Neuronal stem cell (in vitro differentiated cells): ENCODE data around the gene TMEM165.

Source experiments
- DNase-seq: peaks from one replicate; pipeline ENCODE4 v3.0.0-alpha.2; 2013; ENCODE audit warnings: low spot score
- H2AFZ ChIP-seq: one replicate; pipeline ENCODE4 v1.6.1; 2013; ENCODE audit warnings: mild to moderate bottlenecking, low read length, inconsistent platforms
- H2AK5ac ChIP-seq: 2 replicates; pipeline ENCODE4 v1.6.1; 2013; ENCODE audit warnings: low read depth, mild to moderate bottlenecking, inconsistent platforms, low read length, moderate library complexity, mixed read lengths
- H2BK120ac ChIP-seq: 2 replicates; pipeline ENCODE4 v1.6.1; 2013; ENCODE audit warnings: low read depth, mild to moderate bottlenecking, inconsistent platforms, low read length, moderate library complexity, mixed read lengths
- H2BK12ac ChIP-seq: one replicate; pipeline ENCODE4 v1.6.1; 2013; ENCODE audit warnings: low read length, inconsistent platforms
- H2BK15ac ChIP-seq: 2 replicates; pipeline ENCODE4 v1.6.1; 2013; ENCODE audit warnings: mild to moderate bottlenecking, low read length, inconsistent platforms, mixed read lengths
- H2BK5ac ChIP-seq: one replicate; pipeline ENCODE4 v1.6.1; 2013; ENCODE audit warnings: inconsistent platforms, mild to moderate bottlenecking, low read length, moderate library complexity
- H3K14ac ChIP-seq: one replicate; pipeline ENCODE4 v1.6.1; 2013; ENCODE audit warnings: low read length, inconsistent platforms
- H3K18ac ChIP-seq: 2 replicates; pipeline ENCODE4 v1.6.1; 2013; ENCODE audit warnings: low read length, inconsistent platforms
- H3K23ac ChIP-seq: 2 replicates; pipeline ENCODE4 v1.6.1; 2013; ENCODE audit warnings: low read depth, mild to moderate bottlenecking, mixed read lengths, low read length, inconsistent platforms; ENCODE audit not compliant: poor library complexity
- H3K27ac ChIP-seq: replicated peaks from 3 replicates; pipeline ENCODE4 v1.5.1; 2013; ENCODE audit warnings: low read length, inconsistent platforms
- H3K27me3 ChIP-seq, 3 experiments: 2 replicates each; pipeline ENCODE4 v1.6.1; 2013; ENCODE audit warnings: low read length in 3 of 3, mild to moderate bottlenecking in 2 of 3, inconsistent platforms in 1 of 3, low read depth in 1 of 3, mixed read lengths in 1 of 3, moderate library complexity in 1 of 3; ENCODE audit not compliant: control insufficient read depth in 3 of 3, insufficient read depth in 3 of 3
- H3K36me3 ChIP-seq, 2 donors: replicated peaks in 1 of 2; 2 replicates each; pipeline ENCODE4 v1.6.1; 2013; ENCODE audit warnings: low read length in 2 of 2; ENCODE audit not compliant: control insufficient read depth in 2 of 2, insufficient read depth in 2 of 2
- H3K4ac ChIP-seq: 2 replicates; pipeline ENCODE4 v1.6.1; 2013; ENCODE audit warnings: inconsistent platforms, mild to moderate bottlenecking, low read length, moderate library complexity
- H3K4me1 ChIP-seq, 2 donors: 1 replicate in 1 of 2; 2 replicates in 1 of 2; pipeline ENCODE4 v1.6.1; 2013; ENCODE audit warnings: low read length in 2 of 2, low read depth in 1 of 2; ENCODE audit not compliant: control insufficient read depth in 2 of 2, insufficient read depth in 1 of 2
- H3K4me2 ChIP-seq: one replicate; pipeline ENCODE4 v1.6.1; 2013; ENCODE audit warnings: mild to moderate bottlenecking, low read length, inconsistent platforms; ENCODE audit not compliant: insufficient read depth, poor library complexity, severe bottlenecking
- H3K4me3 ChIP-seq, 2 donors: 2 replicates each; pipeline ENCODE4 v1.5.1; 2013; ENCODE audit warnings: low read length in 2 of 2, mild to moderate bottlenecking in 2 of 2, inconsistent platforms in 1 of 2, moderate library complexity in 1 of 2
- H3K79me1 ChIP-seq: one replicate; pipeline ENCODE4 v1.6.1; 2013; ENCODE audit warnings: low read depth, mild to moderate bottlenecking, inconsistent platforms, low read length, moderate library complexity
- H3K9ac ChIP-seq: one replicate; pipeline ENCODE4 v1.6.1; 2013; ENCODE audit warnings: mild to moderate bottlenecking, low read depth, low read length, inconsistent platforms; ENCODE audit not compliant: poor library complexity
- H3K9me3 ChIP-seq, 2 donors: replicated peaks in 1 of 2; 2 replicates each; pipeline versions ENCODE3 to v1.6.1; 2013; ENCODE audit warnings: low read length in 2 of 2, mild to moderate bottlenecking in 2 of 2, inconsistent platforms in 1 of 2, low read depth in 1 of 2, mixed read lengths in 1 of 2, moderate library complexity in 1 of 2; ENCODE audit not compliant: control insufficient read depth in 2 of 2, insufficient read depth in 1 of 2
- H4K8ac ChIP-seq: one replicate; pipeline ENCODE4 v1.6.1; 2013; ENCODE audit warnings: low read depth, mild to moderate bottlenecking, inconsistent platforms, low read length, moderate library complexity
- H4K91ac ChIP-seq: one replicate; pipeline ENCODE4 v1.6.1; 2013; ENCODE audit warnings: low read length, low read depth, mild to moderate bottlenecking, inconsistent platforms; ENCODE audit not compliant: poor library complexity
- WGBS, 2 donors: extraction: QIAGEN DNeasy Blood & Tissue Kit; methylation state at CpG; one replicate each; pipeline ENCODE4 v1.1.7; 2013; ENCODE audit warnings: missing lambda C conversion rate in 2 of 2, mixed read lengths in 1 of 2; ENCODE audit not compliant: insufficient read length in 2 of 2, insufficient replicate concordance in 1 of 2; ENCODE audit errors: extremely low coverage in 2 of 2; 5-methylcytosine and 5-hydroxymethylcytosine counted together

Gene TMEM165

DNA sequence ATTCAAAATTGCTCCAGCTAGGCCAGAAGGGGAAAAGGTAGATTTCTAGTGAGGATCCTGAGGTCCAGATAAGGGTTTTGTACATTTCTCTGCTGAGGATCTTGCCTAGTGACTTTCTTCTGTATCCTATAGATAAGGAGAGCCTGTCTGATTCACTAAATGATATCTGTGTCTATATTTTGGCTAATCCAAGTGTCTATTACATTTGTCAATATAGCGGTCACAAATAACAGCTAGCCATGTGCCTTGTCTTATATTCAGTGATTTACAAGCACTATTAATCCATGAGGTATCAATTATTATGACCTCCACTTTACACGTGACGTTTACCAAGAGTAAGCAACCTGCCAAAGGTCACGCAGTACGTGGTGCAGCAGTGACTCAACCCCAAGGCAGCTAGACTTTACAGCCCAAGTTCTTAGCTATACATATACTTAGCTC, 41.6 kb downstream of the TMEM165 start:
- H2BK120ac ChIP-seq: no peak overlapping the region
- no peaks in the 10 kb centered on the region for H3K27me3 ChIP-seq
- no peak overlapping the region for H3K14ac ChIP-seq
- no peaks in the 10 kb centered on the region for H3K9me3 ChIP-seq
- no peak overlapping the region for H2BK12ac ChIP-seq
- no peak overlapping the region for H2AFZ ChIP-seq
- H3K18ac ChIP-seq: no peak overlapping the region
- no peak overlapping the region for H2BK15ac ChIP-seq
- no peak overlapping the region for H2AK5ac ChIP-seq
- H3K4me1 ChIP-seq: no peaks in the 10 kb centered on the region
- no peak overlapping the region for H4K8ac ChIP-seq
- H3K4me2 ChIP-seq: no peak overlapping the region
- H3K9ac ChIP-seq: no peak overlapping the region
- no peak overlapping the region for H4K91ac ChIP-seq
- H2BK5ac ChIP-seq: no peak overlapping the region
- H3K27ac ChIP-seq: no peak overlapping the region
- H3K36me3 ChIP-seq: peaks cover 9 to 100% of the 10 kb centered on the region in 2 donors
- no peak overlapping the region for H3K4me3 ChIP-seq
- no peak overlapping the region for H3K4ac ChIP-seq
- no peak for DNase-seq
- H3K79me1 ChIP-seq: no peaks in the 10 kb centered on the region
- no CpG with 5 or more reads among the region's 5 CpGs for WGBS, 2 donors
- H3K23ac ChIP-seq: no peak overlapping the region

DNA sequence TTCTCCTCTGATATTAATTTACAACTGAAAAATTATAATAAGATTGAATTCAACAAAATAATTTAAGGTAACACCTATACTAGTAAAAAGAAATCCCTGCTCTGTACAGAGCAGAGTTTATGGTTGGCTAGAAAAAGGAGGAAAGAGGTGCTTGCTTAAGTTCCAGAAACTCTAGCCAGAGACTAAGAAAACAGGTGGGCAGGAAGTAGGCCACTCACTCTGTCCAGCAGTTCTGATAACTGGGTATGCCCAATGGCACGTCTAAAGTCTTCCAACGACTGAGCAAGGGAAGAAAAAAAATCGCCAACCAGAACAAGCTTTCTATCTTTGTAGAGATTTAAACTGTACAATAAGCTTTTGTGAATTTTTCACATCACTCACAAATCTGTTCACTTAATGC, 42.1 kb downstream of the TMEM165 start:
- no peak overlapping the region for H3K27ac ChIP-seq
- H2BK12ac ChIP-seq: no peak overlapping the region
- no CpG with 5 or more reads among the region's 3 CpGs for WGBS, 2 donors
- H3K9me3 ChIP-seq: no peaks in the 10 kb centered on the region
- no peak overlapping the region for H3K4me2 ChIP-seq
- H2BK15ac ChIP-seq: no peak overlapping the region
- DNase-seq: no peak
- no peak overlapping the region for H3K9ac ChIP-seq
- H3K79me1 ChIP-seq: no peaks in the 10 kb centered on the region
- H3K14ac ChIP-seq: no peak overlapping the region
- no peak overlapping the region for H2AK5ac ChIP-seq
- no peak overlapping the region for H3K4me3 ChIP-seq
- H3K27me3 ChIP-seq: no peaks in the 10 kb centered on the region
- no peak overlapping the region for H4K8ac ChIP-seq
- no peak overlapping the region for H4K91ac ChIP-seq
- no peak overlapping the region for H2AFZ ChIP-seq
- H2BK5ac ChIP-seq: no peak overlapping the region
- no peak overlapping the region for H3K4ac ChIP-seq
- H3K4me1 ChIP-seq: no peaks in the 10 kb centered on the region
- H3K36me3 ChIP-seq: peaks cover 9 to 100% of the 10 kb centered on the region in 2 donors
- H3K18ac ChIP-seq: no peak overlapping the region
- H3K23ac ChIP-seq: no peak overlapping the region
- H2BK120ac ChIP-seq: no peak overlapping the region

DNA sequence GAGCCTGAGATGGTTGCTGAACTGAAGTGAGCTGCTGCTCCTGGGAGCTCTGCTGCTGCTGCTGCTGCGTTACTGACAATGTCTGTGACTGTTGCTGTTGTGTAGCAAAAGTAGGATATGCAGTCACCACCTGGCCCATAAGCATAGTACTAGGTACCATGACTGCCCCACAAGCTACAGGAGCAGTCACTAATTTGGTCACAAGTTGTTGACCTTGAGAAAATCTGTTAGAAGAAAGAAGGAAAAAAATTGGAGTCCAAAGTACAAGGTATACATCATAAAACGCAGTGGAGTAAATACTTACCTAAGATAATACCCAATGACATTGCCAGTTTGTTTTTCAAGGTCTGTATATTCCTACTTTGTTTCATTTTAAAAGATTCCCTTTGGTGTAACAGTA, 42.6 kb downstream of the TMEM165 start:
- no peak overlapping the region for H2AFZ ChIP-seq
- H3K18ac ChIP-seq: no peak overlapping the region
- H2BK5ac ChIP-seq: no peak overlapping the region
- H3K27me3 ChIP-seq: no peaks in the 10 kb centered on the region
- H3K36me3 ChIP-seq: peaks cover 9 to 100% of the 10 kb centered on the region in 2 donors
- H3K4me3 ChIP-seq: no peak overlapping the region
- no peak overlapping the region for H2BK15ac ChIP-seq
- no peak for DNase-seq
- H2AK5ac ChIP-seq: no peak overlapping the region
- H3K14ac ChIP-seq: no peak overlapping the region
- H4K91ac ChIP-seq: no peak overlapping the region
- H2BK120ac ChIP-seq: no peak overlapping the region
- no peak overlapping the region for H3K23ac ChIP-seq
- no peak overlapping the region for H3K9ac ChIP-seq
- no CpG with 5 or more reads among the region's 2 CpGs for WGBS, 2 donors
- H3K79me1 ChIP-seq: no peaks in the 10 kb centered on the region
- no peak overlapping the region for H3K27ac ChIP-seq
- no peak overlapping the region for H3K4me2 ChIP-seq
- H3K4ac ChIP-seq: no peak overlapping the region
- no peak overlapping the region for H4K8ac ChIP-seq
- no peak overlapping the region for H2BK12ac ChIP-seq
- H3K9me3 ChIP-seq: no peaks in the 10 kb centered on the region
- no peaks in the 10 kb centered on the region for H3K4me1 ChIP-seq

DNA sequence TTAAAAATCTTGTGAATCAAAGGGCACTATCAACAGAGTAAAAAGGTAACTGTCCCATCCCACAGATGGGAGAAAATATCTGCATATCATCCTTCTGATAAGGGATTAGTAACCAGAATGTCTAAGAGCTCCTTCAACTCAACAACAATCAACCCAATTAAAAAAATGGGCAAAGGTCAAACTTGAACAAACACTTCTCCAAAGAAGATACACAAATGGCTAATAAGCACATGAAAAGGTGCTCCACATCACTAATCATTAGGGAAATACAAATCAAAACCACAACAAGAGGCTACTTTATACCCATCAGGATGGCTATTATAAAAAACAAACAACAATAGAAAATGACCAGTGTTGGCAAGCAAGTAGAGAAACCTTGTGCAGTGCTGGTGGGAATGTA, 43.3 kb downstream of the TMEM165 start:
- Histone ChIP-seq H3K79me1 (no peaks in the 10 kb centered on the region), H4K8ac (no peak overlapping the region), H3K27me3 (no peaks in the 10 kb centered on the region), H3K23ac (no peak overlapping the region), H2BK120ac (no peak overlapping the region), H3K9ac (no peak overlapping the region), H2BK5ac (no peak overlapping the region), H3K36me3 (peaks cover 10 to 100% of the 10 kb centered on the region in 2 donors), H3K4ac (no peak overlapping the region), H2BK12ac (no peak overlapping the region), H3K4me3 (no peak overlapping the region), H2AFZ (no peak overlapping the region), H2BK15ac (no peak overlapping the region), H3K9me3 (no peaks in the 10 kb centered on the region), H2AK5ac (no peak overlapping the region), H3K14ac (no peak overlapping the region), H3K27ac (no peak overlapping the region), H4K91ac (no peak overlapping the region), H3K4me1 (no peaks in the 10 kb centered on the region), H3K18ac (no peak overlapping the region), H3K4me2 (no peak overlapping the region)
- DNase-seq: no peak
